Gastrocnemius medialis (tissue), 4 donors: ENCODE data around the gene SLC44A1. TPM values are rescaled to one million over a fixed set of nuclear protein-coding genes. Genes with fewer than 3 reads are reported as not detected.

ENCODE experiments used
- ATAC-seq, 2 donors: fragments of 150-250 bp; one replicate each; pipeline ENCODE4 v1.9.1; 2016
- DNase-seq, 2 donors: peaks; one replicate each; pipeline ENCODE4 v3.0.0-alpha.2; 2019
- H3K27ac ChIP-seq, 4 donors: fragments of 200-600 bp; sonication (generic); 1 replicate in 1 of 4; 2 replicates in 3 of 4; pipeline ENCODE4 v1.5.1; 2016 to 2018; ENCODE audit warnings: mild to moderate bottlenecking in 2 of 4, moderate library complexity in 1 of 4
- H3K27me3 ChIP-seq, 3 donors: fragments of 200-600 bp; sonication (generic) in 2 of 3; 1 replicate in 1 of 3; 2 replicates in 2 of 3; pipeline versions ENCODE4 v1.5.1 to v1.6.0; 2016 to 2019; ENCODE audit warnings: mild to moderate bottlenecking in 1 of 3, moderate library complexity in 1 of 3
- H3K36me3 ChIP-seq, 2 donors: fragments of 200-600 bp; sonication (generic) in 1 of 2; one replicate each; pipeline ENCODE4 v1.5.1; 2017 to 2018
- H3K4me1 ChIP-seq, 2 donors: fragments of 200-600 bp; sonication (generic) in 1 of 2; one replicate each; pipeline ENCODE4 v1.5.1; 2016 to 2017; ENCODE audit warnings: mild to moderate bottlenecking in 2 of 2
- H3K4me3 ChIP-seq, 4 donors: fragments of 200-600 bp; sonication (generic) in 3 of 4; 1 replicate in 1 of 4; 2 replicates in 3 of 4; pipeline ENCODE4 v1.5.1; 2016 to 2019; ENCODE audit warnings: mild to moderate bottlenecking in 2 of 4
- H3K9me3 ChIP-seq, 3 donors: fragments of 200-600 bp; sonication (generic) in 2 of 3; 1 replicate in 1 of 3; 2 replicates in 2 of 3; pipeline ENCODE4 v1.5.1; 2016 to 2019
- POLR2A ChIP-seq, 2 donors: fragments of 450-650 bp; IDR thresholded peaks; one replicate each; pipeline ENCODE4 v1.6.1; 2017; ENCODE audit warnings: antibody characterized with exemption in 2 of 2, mild to moderate bottlenecking in 2 of 2, moderate library complexity in 2 of 2
- in situ Hi-C, 4 donors: fragments of 200-750 bp; cut with MboI; loops; one replicate each; pipeline versions ENCODE4 v1.15.0 to v1.8.0; 2017; ENCODE audit warnings: low sequenced_read_pairs in 4 of 4
- intact Hi-C: fragments of 100-400 bp; cut with DNase I; formaldehyde crosslinking; loops from one replicate; pipeline ENCODE4 v1.15.1; 2023; ENCODE audit warnings: low total_unique reads
- total RNA-seq, 4 donors: library from RNA; depleted of rRNA; stranded (reverse); fragments of >200 nt; gene quantifications; one replicate each; pipeline versions ENCODE4 v1.1.0 to v1.2.3, GENCODE V29; 2016
- TF ChIP-seq, protein P1 (sequence below), 5 experiments: fragments of 450-650 bp in 3 of 5; fragments of 200-600 bp in 2 of 5; sonication (generic) in 2 of 5; IDR thresholded peaks in 4 of 5; conservative IDR thresholded peaks in 1 of 5; 1 replicate in 4 of 5; 2 replicates in 1 of 5; pipeline ENCODE4 v1.5.1; 2016 to 2019; ENCODE audit warnings: antibody characterized with exemption in 5 of 5, mild to moderate bottlenecking in 3 of 5, moderate library complexity in 3 of 5

The SLC44A1 gene
- total RNA-seq, 4 donors from 2014 or later: 5.4 to 15.9 (median 11.3) TPM

DNA sequence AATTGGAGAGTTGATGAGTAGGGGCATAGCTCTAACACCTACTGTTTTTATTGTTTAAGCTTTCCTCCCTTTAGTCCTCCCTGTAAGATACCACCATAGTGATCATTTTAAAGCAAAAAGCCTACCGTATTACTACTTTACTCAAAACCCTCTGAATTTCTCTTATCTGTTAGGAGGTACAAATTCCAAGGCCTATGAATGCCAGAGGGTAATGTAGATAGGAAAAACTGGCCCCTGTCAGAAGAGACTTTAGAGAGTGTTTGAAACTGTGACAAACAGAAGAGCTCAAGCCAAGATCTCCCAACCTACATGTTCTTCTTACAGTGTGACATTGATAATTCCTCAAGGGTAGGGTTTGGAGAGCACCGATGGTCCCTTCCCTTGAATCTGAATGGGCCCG lies 7.2 kb upstream of the SLC44A1 start:
- no peak for DNase-seq
- intact Hi-C loops (no loop called here), in situ Hi-C loops (no loop called here)
- H3K4me3 ChIP-seq: no peak overlapping the region
- no peaks in the 10 kb centered on the region for H3K27me3 ChIP-seq
- H3K9me3 ChIP-seq: no peaks in the 10 kb centered on the region
- no peaks in the 10 kb centered on the region for H3K4me1 ChIP-seq
- TF ChIP-seq, protein P1, sequence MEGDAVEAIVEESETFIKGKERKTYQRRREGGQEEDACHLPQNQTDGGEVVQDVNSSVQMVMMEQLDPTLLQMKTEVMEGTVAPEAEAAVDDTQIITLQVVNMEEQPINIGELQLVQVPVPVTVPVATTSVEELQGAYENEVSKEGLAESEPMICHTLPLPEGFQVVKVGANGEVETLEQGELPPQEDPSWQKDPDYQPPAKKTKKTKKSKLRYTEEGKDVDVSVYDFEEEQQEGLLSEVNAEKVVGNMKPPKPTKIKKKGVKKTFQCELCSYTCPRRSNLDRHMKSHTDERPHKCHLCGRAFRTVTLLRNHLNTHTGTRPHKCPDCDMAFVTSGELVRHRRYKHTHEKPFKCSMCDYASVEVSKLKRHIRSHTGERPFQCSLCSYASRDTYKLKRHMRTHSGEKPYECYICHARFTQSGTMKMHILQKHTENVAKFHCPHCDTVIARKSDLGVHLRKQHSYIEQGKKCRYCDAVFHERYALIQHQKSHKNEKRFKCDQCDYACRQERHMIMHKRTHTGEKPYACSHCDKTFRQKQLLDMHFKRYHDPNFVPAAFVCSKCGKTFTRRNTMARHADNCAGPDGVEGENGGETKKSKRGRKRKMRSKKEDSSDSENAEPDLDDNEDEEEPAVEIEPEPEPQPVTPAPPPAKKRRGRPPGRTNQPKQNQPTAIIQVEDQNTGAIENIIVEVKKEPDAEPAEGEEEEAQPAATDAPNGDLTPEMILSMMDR (IDR thresholded peaks at IDR 0.05 in 4 of 5, conservative IDR thresholded peaks at IDR 0.05 in 1 of 5): no peak
- TF ChIP-seq POLR2A (IDR thresholded peaks at IDR 0.05): no peak
- no peaks in the 10 kb centered on the region for H3K36me3 ChIP-seq
- ATAC-seq: no peak
- no peak overlapping the region for H3K27ac ChIP-seq

DNA sequence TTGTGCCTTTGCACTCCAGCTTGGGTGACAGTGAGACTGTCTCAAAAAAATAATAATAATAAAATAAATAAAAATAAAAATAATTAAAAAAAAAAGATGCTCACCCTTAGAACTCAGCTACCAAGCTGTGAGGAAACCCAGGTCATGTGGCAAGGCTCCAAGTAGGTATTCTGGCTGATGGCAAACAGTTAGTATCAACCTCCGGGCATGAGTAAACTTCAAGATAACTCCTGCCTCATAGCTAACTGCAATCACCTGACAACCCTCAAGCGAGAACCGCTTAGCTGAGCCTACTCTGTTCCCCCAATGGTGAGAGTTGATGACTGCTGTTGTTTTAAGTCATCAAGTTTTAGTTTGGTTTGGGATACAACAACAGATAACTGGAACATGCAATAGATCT lies 6.1 kb upstream of the SLC44A1 start:
- ATAC-seq (no peak), DNase-seq (no peak)
- no peak for TF ChIP-seq POLR2A (IDR thresholded peaks at IDR 0.05)
- TF ChIP-seq, protein P1 (IDR thresholded peaks at IDR 0.05 in 4 of 5, conservative IDR thresholded peaks at IDR 0.05 in 1 of 5): no peak
- no peaks in the 10 kb centered on the region for H3K4me1 ChIP-seq
- in situ Hi-C loops: no loop called here
- no peak overlapping the region for H3K4me3 ChIP-seq
- H3K9me3 ChIP-seq: no peaks in the 10 kb centered on the region
- no peak overlapping the region for H3K27ac ChIP-seq
- intact Hi-C loops: no loop called here
- H3K27me3 ChIP-seq: no peaks in the 10 kb centered on the region
- H3K36me3 ChIP-seq: no peaks in the 10 kb centered on the region

DNA sequence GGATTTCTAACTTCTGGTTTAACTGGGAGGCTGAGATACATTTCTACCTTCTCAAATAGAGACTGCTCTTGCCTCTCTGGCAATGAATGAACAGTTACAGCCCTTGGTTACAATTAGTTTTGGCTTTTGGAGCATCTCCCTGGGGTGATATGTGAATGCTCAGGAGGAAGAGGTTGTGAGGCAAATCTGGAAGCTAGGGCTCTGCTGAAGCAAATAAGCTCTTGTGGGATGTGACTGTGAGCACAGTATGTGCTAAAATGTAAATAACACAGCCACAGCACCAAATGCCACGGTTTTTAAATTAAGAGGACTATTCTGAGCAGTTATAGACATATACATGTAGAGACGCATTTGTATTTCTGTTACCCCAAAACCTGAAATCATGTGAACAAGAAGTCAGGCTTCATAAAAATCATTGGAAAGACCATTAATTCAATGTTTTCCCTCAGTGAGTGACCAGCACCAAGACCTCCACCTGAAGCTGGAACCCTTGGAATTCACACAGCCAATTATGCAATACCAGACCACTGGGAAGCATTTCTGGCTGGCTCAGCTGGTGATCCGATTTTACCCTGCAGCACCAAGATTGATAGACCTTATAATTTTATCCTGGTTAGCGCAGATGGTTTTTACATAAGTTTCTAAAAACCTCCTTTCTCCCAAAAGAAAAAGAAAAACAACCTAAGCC lies 3.0 kb upstream of the SLC44A1 start:
- no peaks in the 10 kb centered on the region for H3K36me3 ChIP-seq
- no peak for ATAC-seq
- H3K27ac ChIP-seq: peak overlapping the region in 1 of 4 donors; percentile 82
- peaks cover 6 to 12% of the 10 kb centered on the region in 2 donors for H3K4me1 ChIP-seq
- DNase-seq: no peak
- in situ Hi-C loops: loop anchor here in 1 of 4 donors (10.0 kb wide), 1 partner anchor 317 kb away; the partner anchor contains the start of gene ABCA1
- TF ChIP-seq POLR2A (IDR thresholded peaks at IDR 0.05): no peak
- TF ChIP-seq, protein P1 (IDR thresholded peaks at IDR 0.05 in 4 of 5, conservative IDR thresholded peaks at IDR 0.05 in 1 of 5): no peak
- no peaks in the 10 kb centered on the region for H3K9me3 ChIP-seq
- no peak overlapping the region for H3K4me3 ChIP-seq
- H3K27me3 ChIP-seq: no peaks in the 10 kb centered on the region
- intact Hi-C loops: loop anchor here (5.0 to 10.0 kb wide), 5 partner anchors 34 to 494 kb away; partner anchors contain the start of gene NIPSNAP3A

DNA sequence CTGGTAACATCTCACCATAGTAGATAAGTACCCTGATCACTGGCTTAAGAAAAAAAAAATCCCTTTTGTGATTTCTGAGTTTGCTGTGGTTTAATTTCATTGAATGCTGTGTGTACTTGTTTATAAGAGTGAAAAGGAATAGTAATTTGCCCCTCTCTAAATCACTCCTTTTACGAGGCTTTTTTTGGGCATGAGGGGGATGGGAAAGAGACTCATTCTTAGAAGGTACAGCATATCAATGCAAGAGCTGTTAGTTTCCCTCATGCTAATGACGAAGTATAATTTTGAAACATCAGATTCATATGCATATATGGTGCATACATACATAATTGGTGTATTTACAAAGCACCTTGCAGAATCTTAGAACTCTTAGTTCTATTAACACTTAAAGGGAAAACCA lies 2.4 kb upstream of the SLC44A1 start:
- Histone ChIP-seq H3K9me3 (no peaks in the 10 kb centered on the region), H3K27ac (peak overlapping the region in 3 of 4 donors; percentile 21 to 82 (median 75)), H3K4me1 (peaks cover 10 to 13% of the 10 kb centered on the region in 2 donors), H3K27me3 (no peaks in the 10 kb centered on the region), H3K36me3 (no peaks in the 10 kb centered on the region), H3K4me3 (peak overlapping the region in 1 of 4 donors; percentile 19)
- ATAC-seq: no peak
- in situ Hi-C loops (loop anchor here in 1 of 4 donors (10.0 kb wide), 1 partner anchor 317 kb away; the partner anchor contains the start of gene ABCA1), intact Hi-C loops (loop anchor here (5.0 to 10.0 kb wide), 5 partner anchors 35 to 495 kb away; partner anchors contain the start of gene NIPSNAP3A)
- no peak for TF ChIP-seq POLR2A (IDR thresholded peaks at IDR 0.05)
- TF ChIP-seq, protein P1 (IDR thresholded peaks at IDR 0.05 in 4 of 5, conservative IDR thresholded peaks at IDR 0.05 in 1 of 5): no peak
- DNase-seq: no peak
